Adrenal gland (tissue), 12 donors: ENCODE results near the gene FAM3B. TPM values are rescaled to one million over a fixed set of nuclear protein-coding genes. Genes with fewer than 3 reads are reported as not detected.

Source experiments
- DNase-seq, 7 donors: peaks; one replicate each; pipeline ENCODE4 v3.0.0-alpha.2; 2019 to 2020
- H3K27ac ChIP-seq, 5 donors: fragments of 200-600 bp; sonication (generic) in 4 of 5; 1 replicate in 3 of 5; 2 replicates in 2 of 5; pipeline versions ENCODE4 v1.5.1 to v1.8.0; 2016 to 2020; ENCODE audit warnings: mild to moderate bottlenecking in 1 of 5
- H3K27me3 ChIP-seq: fragments of 200-600 bp; 2 replicates; pipeline ENCODE4 v1.8.0; 2021
- H3K36me3 ChIP-seq, 2 donors: fragments of 200-600 bp; replicated peaks in 1 of 2; 1 replicate in 1 of 2; 2 replicates in 1 of 2; pipeline versions ENCODE4 v1.5.1 to v1.8.0; 2018 to 2022
- H3K4me1 ChIP-seq, 2 donors: fragments of 200-600 bp; replicated peaks in 1 of 2; 1 replicate in 1 of 2; 2 replicates in 1 of 2; pipeline versions ENCODE4 v1.5.1 to v1.8.0; 2018 to 2021
- H3K4me3 ChIP-seq, 4 donors: fragments of 200-600 bp; sonication (generic) in 3 of 4; one replicate each; pipeline ENCODE4 v1.5.1; 2016 to 2018
- H3K9me3 ChIP-seq, 3 donors: fragments of 200-600 bp; sonication (generic) in 1 of 3; replicated peaks in 1 of 3; 1 replicate in 2 of 3; 2 replicates in 1 of 3; pipeline versions ENCODE4 v1.5.1 to v1.8.0; 2016 to 2021
- CTCF ChIP-seq, 6 experiments: fragments of 450-650 bp in 4 of 6; fragments of 200-600 bp in 2 of 6; sonication (generic) in 1 of 6; IDR thresholded peaks; 1 replicate in 5 of 6; 2 replicates in 1 of 6; pipeline versions ENCODE4 v1.5.1 to v1.8.0; 2016 to 2021; ENCODE audit warnings: antibody characterized with exemption in 6 of 6, mild to moderate bottlenecking in 2 of 6, moderate library complexity in 1 of 6
- POLR2A ChIP-seq, 2 donors: fragments of 450-650 bp; IDR thresholded peaks; one replicate each; pipeline ENCODE4 v1.6.1; 2017; ENCODE audit warnings: antibody characterized with exemption in 2 of 2, mild to moderate bottlenecking in 2 of 2, moderate library complexity in 1 of 2
- WGBS, 4 donors: extraction: QIAGEN DNeasy Blood & Tissue Kit in 2 of 4; methylation state at CpG; one replicate each; pipeline versions ENCODE4 v1.1.5 to v1.1.7; 2013 to 2017; 5-methylcytosine and 5-hydroxymethylcytosine counted together
- intact Hi-C, 2 donors: fragments of 100-400 bp; cut with DNase I; formaldehyde crosslinking; loops; one replicate each; pipeline versions ENCODE4 v1.14.1 to v1.15.0; 2022 to 2023
- polyA plus RNA-seq, 3 donors: library from polyadenylated mRNA; stranded (reverse); fragments of 200-250 nt in 2 of 3; fragments of 350-450 nt in 1 of 3; fragmentation: Illumina TruSeq in 1 of 3; extraction: RNeasy Lipid Tissue Mini Kit (QIAGEN cat#74804) in 1 of 3; gene quantifications; one replicate each; pipeline ENCODE4 v1.2.3, GENCODE V29; 2013 to 2014
- total RNA-seq, 9 donors: library from RNA; depleted of rRNA in 4 of 9; stranded (reverse); fragments of >200 nt in 4 of 9; fragments of 120-200 nt in 1 of 9; fragmentation: NEBNext Ultra II Directional in 1 of 9; extraction: Animal tissue kit (Norgen Biotek cat#: 25700) in 1 of 9; gene quantifications; one replicate each; pipeline versions ENCODE4 v1.1.0 to v1.2.4, GENCODE V29; 2013 to 2023
- donor health status: healthy with polysubstance abuse.
- donor health status: Bipolar disorder and iron deficiency.
- donor health status: DM: yes; HTN: yes; CAD: no.
- donor health status: DM: no; HTN: no; CAD: no.
- donor health status: DM: no; HTN: no; CAD: no.
- donor health status: DM: yes; HTN: yes; CAD: no.

FAM3B gene
- total and polyA plus RNA-seq, 12 donors = 0.07 to 0.38 (median 0.24) TPM; not detected in 8

- WGBS, 4 donors = 80 to 92% (median 89%) methylated on average over 4 of the region's 4 CpGs
- H3K27ac ChIP-seq = no peak overlapping the region
- TF ChIP-seq CTCF (IDR thresholded peaks at IDR 0.05) (no peak), POLR2A (IDR thresholded peaks at IDR 0.05) (no peak)
- H3K4me1 ChIP-seq = no peaks in the 10 kb centered on the region
- intact Hi-C loops = no loop called here
- no peak overlapping the region for H3K4me3 ChIP-seq
- H3K9me3 ChIP-seq = no peaks in the 10 kb centered on the region
- no peaks in the 10 kb centered on the region for H3K36me3 ChIP-seq
- H3K27me3 ChIP-seq = peaks cover 5% of the 10 kb centered on the region
- no peak for DNase-seq
Observed at GRCh38 chr21:41342035-41342434, 25.4 kb downstream of the FAM3B start.

- Histone ChIP-seq H3K27me3 (peaks cover 5% of the 10 kb centered on the region), H3K36me3 (no peaks in the 10 kb centered on the region), H3K4me3 (no peak overlapping the region), H3K27ac (no peak overlapping the region), H3K4me1 (no peaks in the 10 kb centered on the region), H3K9me3 (no peaks in the 10 kb centered on the region)
- WGBS, 4 donors = 84 to 88% (median 86%) methylated on average over 9 of the region's 9 CpGs
- TF ChIP-seq POLR2A (IDR thresholded peaks at IDR 0.05) = no peak
- TF ChIP-seq CTCF (IDR thresholded peaks at IDR 0.05) = no peak
- intact Hi-C loops = no loop called here
- no peak for DNase-seq
Observed at GRCh38 chr21:41344146-41344545, 27.5 kb downstream of the FAM3B start.

- 85 to 94% (median 91%) methylated on average over 4 of the region's 4 CpGs for WGBS, 4 donors
- TF ChIP-seq POLR2A (IDR thresholded peaks at IDR 0.05) (no peak), CTCF (IDR thresholded peaks at IDR 0.05) (no peak)
- no peak for DNase-seq
Observed at GRCh38 chr21:41345356-41345755, 28.8 kb downstream of the FAM3B start.

GRCh38 chr21:41345934-41346685, 29.5 kb downstream of the FAM3B start:
- H3K4me1 ChIP-seq = no peaks in the 10 kb centered on the region
- TF ChIP-seq CTCF (IDR thresholded peaks at IDR 0.05) (no peak), POLR2A (IDR thresholded peaks at IDR 0.05) (no peak)
- H3K27me3 ChIP-seq = no peaks in the 10 kb centered on the region
- intact Hi-C loops = no loop called here
- DNase-seq = no peak
- no peaks in the 10 kb centered on the region for H3K36me3 ChIP-seq
- 72 to 82% (median 76%) methylated on average over 13 of the region's 13 CpGs for WGBS, 4 donors
- H3K4me3 ChIP-seq = no peak overlapping the region
- no peaks in the 10 kb centered on the region for H3K9me3 ChIP-seq
- no peak overlapping the region for H3K27ac ChIP-seq

More at GRCh38 chr21:41345356-41345755, 28.8 kb downstream of the FAM3B start:
- peaks cover 2% of the 10 kb centered on the region for H3K27me3 ChIP-seq
- no peaks in the 10 kb centered on the region for H3K36me3 ChIP-seq
- H3K27ac ChIP-seq = no peak overlapping the region
- intact Hi-C loops = no loop called here
- no peak overlapping the region for H3K4me3 ChIP-seq
- H3K4me1 ChIP-seq = no peaks in the 10 kb centered on the region
- H3K9me3 ChIP-seq = no peaks in the 10 kb centered on the region
